KG1 (cell line): Measurements from ENCODE around the gene MMP12.
"Not testable (repeated sequence)": the region's sequence is repeated elsewhere in the genome, so short reads cannot be mapped to it uniquely, and the experiment has no call there.

Source experiments
- DNase-seq: peaks from one replicate; lab custom pipeline; 2025; lab: John Stamatoyannopoulos, UW

The MMP12 gene

GRCh38 chr11:102874852-102875251 is at the start of gene MMP12:
Gene MMP12 (minus strand): TSS chr11:102874982. CDS start chr11:102874937, 45 bp downstream.
- DNase-seq, result no peak

GRCh38 chr11:102921587-102922220 is 46.9 kb upstream of the MMP12 start:
- DNase-seq, result no peak

DNA sequence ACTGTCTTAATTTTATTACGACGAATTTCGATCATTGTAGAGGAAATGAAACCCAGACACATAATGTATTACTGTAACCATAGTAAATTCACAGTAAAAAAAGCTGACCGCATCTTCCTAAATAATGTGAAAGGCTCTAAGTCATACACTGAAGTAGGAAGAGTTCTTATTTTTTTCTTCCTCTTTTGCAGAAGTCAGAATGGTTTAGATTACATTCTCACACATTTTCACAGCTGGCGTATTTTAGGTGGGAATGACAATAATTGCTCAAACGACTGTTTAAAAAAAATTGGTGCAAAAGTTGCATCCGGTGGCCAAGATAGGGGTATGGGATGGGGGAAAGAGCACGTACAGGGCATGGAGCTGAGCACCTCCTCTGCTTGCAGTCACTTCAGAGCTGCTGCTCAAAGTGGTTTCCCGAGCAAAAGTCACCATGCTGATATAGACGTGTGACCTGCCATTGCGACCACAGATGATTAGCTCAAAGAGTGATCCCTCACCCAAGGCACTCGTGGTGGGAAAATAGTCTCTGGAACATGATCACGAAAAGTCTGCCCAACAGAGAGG is 45.4 kb upstream of the MMP12 start:
- peak; percentile 85 for DNase-seq

DNA sequence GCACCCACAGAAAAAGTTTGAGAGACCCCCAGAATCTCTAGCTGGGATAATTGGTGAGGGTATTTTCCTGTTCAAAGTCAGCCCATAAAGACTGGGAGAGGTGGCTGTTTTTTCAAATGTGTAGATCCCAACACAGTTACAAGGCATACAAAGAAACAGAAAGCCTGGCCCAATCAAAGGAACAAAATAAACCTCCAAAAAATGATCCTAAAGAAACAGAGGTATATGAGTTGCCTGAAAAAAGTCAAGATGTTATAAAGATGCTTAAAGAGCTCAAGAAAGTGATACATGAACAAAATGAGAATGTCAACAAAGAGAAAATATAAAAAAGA is 40.2 kb upstream of the MMP12 start:
- DNase-seq, result no peak

DNA sequence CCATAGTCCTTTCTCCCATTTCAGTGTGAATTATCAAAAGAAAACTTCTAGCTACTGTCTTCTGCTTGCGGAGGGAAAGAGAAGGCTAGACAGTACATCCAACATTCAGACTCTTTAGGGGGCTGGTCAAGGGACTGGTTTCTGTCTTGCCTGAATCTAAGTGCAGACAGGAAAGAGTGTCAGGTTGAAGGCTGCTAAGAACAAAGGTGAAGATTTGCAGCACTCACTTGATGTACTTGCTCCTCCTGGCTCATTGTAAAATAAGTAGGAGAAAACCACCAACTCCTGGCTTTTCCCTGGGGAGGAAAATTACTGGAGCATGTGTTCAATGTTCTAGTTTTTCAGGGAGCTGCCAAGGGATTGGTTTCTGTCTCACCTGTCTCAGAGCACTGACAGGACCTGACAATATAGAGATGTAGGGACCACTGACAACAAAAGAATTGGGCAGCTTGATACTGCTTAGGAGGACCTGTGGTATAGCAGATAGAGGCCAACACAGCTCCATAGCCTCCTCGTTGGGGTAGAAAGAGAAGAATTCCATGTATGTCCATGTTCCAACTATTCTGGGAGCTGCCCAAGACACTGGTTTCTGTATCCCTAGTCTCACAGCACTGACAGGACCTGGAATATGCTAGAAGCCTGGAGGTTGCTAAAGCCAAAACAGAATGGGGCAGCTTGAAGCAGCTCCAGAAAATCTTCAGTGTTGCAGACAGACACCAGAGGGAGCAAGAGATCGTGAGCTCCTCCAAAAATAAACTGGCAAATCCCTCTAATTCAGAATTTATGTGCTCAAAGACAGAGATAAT is 39.7 kb upstream of the MMP12 start:
- peak; percentile 57 for DNase-seq

DNA sequence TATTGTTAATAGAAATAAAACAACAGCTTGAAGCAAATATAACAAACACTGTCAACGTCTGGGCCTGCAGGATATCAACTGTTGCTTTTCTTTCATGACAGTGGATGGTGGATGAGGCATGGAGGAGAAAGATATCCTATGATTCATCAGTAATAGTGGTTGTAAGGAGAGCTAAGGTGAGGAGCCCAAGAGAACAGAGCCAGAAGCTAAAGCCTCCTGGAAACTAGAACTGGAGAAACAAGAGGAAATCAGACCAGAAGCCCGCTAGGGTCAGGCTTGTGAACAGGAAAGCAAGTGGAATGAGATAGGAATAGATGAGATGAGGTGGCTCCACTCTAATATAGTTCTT is 37.7 kb upstream of the MMP12 start:
- no peak for DNase-seq

- no peak for DNase-seq
Measured at GRCh38 chr11:102911758-102912481, 37.1 kb upstream of the MMP12 start.

GRCh38 chr11:102905848-102906247 is 31.1 kb upstream of the MMP12 start:
- not testable (repeated sequence) for DNase-seq

GRCh38 chr11:102903895-102904294 is 29.1 kb upstream of the MMP12 start:
- DNase-seq, result not testable (repeated sequence)

- DNase-seq, result no peak
Measured at GRCh38 chr11:102900346-102900745, 25.6 kb upstream of the MMP12 start.

DNA sequence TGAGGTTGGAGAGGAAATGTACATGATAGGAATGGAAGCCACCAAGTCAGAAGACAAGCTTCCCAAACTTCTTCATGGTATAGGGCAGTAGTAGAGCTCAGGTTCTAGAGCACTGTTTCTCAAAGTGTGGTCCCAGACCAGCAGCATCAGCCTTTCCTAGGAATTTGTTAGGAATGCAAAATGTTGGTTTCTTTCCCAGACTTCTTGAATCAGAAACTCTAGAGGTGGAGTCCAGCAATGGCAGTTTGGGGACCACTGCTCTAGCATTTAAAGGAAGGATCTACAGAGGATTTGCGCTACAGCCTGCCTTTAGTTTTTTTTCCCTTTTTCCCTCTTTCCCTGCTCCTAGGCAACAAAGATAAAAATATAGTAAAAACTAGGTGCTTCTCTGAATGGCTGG is 17.0 kb upstream of the MMP12 start:
- DNase-seq, result no peak

GRCh38 chr11:102886999-102887398 is 12.2 kb upstream of the MMP12 start:
- no peak for DNase-seq

- no peak for DNase-seq
Measured at GRCh38 chr11:102883141-102883540, 8.4 kb upstream of the MMP12 start.

- no peak for DNase-seq
Measured at GRCh38 chr11:102882389-102883024, 7.7 kb upstream of the MMP12 start.

GRCh38 chr11:102879801-102880200 is 5.0 kb upstream of the MMP12 start:
- no peak for DNase-seq

DNA sequence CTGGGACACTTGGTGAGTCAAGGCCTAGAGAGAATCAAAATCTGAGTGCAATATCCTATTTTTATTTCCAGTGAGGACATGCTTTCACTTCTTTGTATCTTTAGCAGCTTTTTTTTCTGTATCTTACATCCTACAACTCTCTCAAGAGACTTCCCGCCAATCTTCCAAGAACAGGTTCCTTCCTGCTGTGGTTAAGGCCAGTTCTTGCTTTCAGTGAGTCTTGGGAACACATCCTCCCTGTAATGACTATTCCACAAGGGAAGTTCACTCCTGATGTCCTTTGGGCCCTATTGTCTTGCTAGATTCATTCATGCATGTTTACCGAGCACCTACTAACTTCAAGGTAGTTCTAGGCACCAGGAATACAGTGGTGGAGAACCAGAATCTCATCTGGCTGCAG is 3.8 kb upstream of the MMP12 start:
- no peak for DNase-seq

GRCh38 chr11:102869354-102869964 is 5.3 kb downstream of the MMP12 start:
- DNase-seq, result not testable (repeated sequence)

DNA sequence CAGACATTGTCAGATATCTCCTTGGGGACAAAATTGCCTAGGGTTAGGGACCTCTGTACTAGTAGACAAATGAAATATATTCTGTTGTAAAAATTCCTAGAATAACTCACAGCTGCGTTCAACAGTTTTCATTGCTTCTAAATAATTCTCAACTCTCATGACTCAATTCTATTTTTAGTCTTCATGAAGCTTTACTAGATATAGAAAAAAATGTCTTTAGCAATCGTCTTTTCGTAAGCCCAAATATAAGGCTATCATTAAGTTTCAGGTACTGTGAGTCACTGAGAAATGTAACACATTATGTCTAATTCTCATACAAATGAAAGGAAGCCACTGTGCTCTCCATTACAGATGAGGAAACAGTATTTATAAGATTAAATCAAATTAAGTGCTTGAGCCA is 6.4 kb downstream of the MMP12 start:
- DNase-seq, result no peak

- no peak for DNase-seq
Measured at GRCh38 chr11:102864724-102865123, 10.1 kb downstream of the MMP12 start.

GRCh38 chr11:102853956-102854355 is 20.8 kb downstream of the MMP12 start:
- DNase-seq, result no peak

GRCh38 chr11:102853055-102853454 is 21.7 kb downstream of the MMP12 start:
- DNase-seq, result no peak
